ENCODE results near the gene ZNF282.
A peak's percentile ranks its signal among the peaks of the same experiment; 100 is the strongest.

ZNF282 gene

GRCh38 chr7:149239345-149240143 is 44.2 kb downstream of the ZNF282 start, which contains the start of gene ZNF212:
ZNF212 (plus strand) TSS chr7:149239651; CDS start chr7:149239779, 128 bp downstream.
- peak; percentile 100 for ATAC-seq
- 0 out of 2 replicates have a peak, but pooled peaks have one; percentile 51 for TF ChIP-seq ZFP3 (CRISPR knock-in tag; IDR thresholded peaks at IDR 0.05)
- TF ChIP-seq POU6F1 (CRISPR knock-in tag; IDR thresholded peaks at IDR 0.05; ENCODE audit: borderline replicate concordance, low read depth) = 0 out of 2 replicates have a peak, but pooled peaks have one; percentile 65
- TF ChIP-seq PPARA (CRISPR knock-in tag; IDR thresholded peaks at IDR 0.05; ENCODE audit: borderline replicate concordance) = no peak
- TF ChIP-seq BACH2 (CRISPR knock-in tag; IDR thresholded peaks at IDR 0.05; ENCODE audit: borderline replicate concordance) = no peak

GRCh38 chr7:149240637-149241036 is 45.3 kb downstream of the ZNF282 start:
- no peak for TF ChIP-seq ZNF70 (CRISPR knock-in tag; IDR thresholded peaks at IDR 0.05)
- no peak for TF ChIP-seq CSDC2 (CRISPR knock-in tag; IDR thresholded peaks at IDR 0.05)
- TF ChIP-seq BACH2 (CRISPR knock-in tag; IDR thresholded peaks at IDR 0.05; ENCODE audit: borderline replicate concordance) = no peak
- TF ChIP-seq TOX (CRISPR knock-in tag; IDR thresholded peaks at IDR 0.05; ENCODE audit: borderline replicate concordance) = no peak
- no peak for TF ChIP-seq CREB5 (CRISPR knock-in tag; IDR thresholded peaks at IDR 0.05; ENCODE audit: low read depth)
- no peak for TF ChIP-seq TCF4 (CRISPR knock-in tag; IDR thresholded peaks at IDR 0.05; ENCODE audit: borderline replicate concordance)
- no peak for TF ChIP-seq ZC3H10 (CRISPR knock-in tag; IDR thresholded peaks at IDR 0.05)
- no peak for TF ChIP-seq PATZ1 (CRISPR knock-in tag; IDR thresholded peaks at IDR 0.05; ENCODE audit: borderline replicate concordance)
- TF ChIP-seq GLIS3 (CRISPR knock-in tag; IDR thresholded peaks at IDR 0.05) = no peak
- TF ChIP-seq ZNF8 (CRISPR knock-in tag; IDR thresholded peaks at IDR 0.05) = no peak
- no peak for TF ChIP-seq ESRRG (CRISPR knock-in tag; IDR thresholded peaks at IDR 0.05)
- ATAC-seq = no peak

GRCh38 chr7:149241696-149242095 is 46.4 kb downstream of the ZNF282 start:
- TF ChIP-seq TSHZ2 (CRISPR knock-in tag; IDR thresholded peaks at IDR 0.05) = no peak
- no peak for TF ChIP-seq ARNTL (CRISPR knock-in tag; IDR thresholded peaks at IDR 0.05; ENCODE audit: borderline replicate concordance, low read depth)
- TF ChIP-seq CSDC2 (CRISPR knock-in tag; IDR thresholded peaks at IDR 0.05) = no peak
- no peak for TF ChIP-seq CREB5 (CRISPR knock-in tag; IDR thresholded peaks at IDR 0.05; ENCODE audit: low read depth)
- TF ChIP-seq PPARA (CRISPR knock-in tag; IDR thresholded peaks at IDR 0.05; ENCODE audit: borderline replicate concordance) = no peak
- no peak for TF ChIP-seq ZC3H10 (CRISPR knock-in tag; IDR thresholded peaks at IDR 0.05)
- no peak for TF ChIP-seq SNAI2 (CRISPR knock-in tag; IDR thresholded peaks at IDR 0.05)
- no peak for ATAC-seq

GRCh38 chr7:149245244-149245643 is 49.9 kb downstream of the ZNF282 start:
- ATAC-seq = no peak
- TF ChIP-seq OSR1 (CRISPR knock-in tag; IDR thresholded peaks at IDR 0.05) (no peak), PPARA (CRISPR knock-in tag; IDR thresholded peaks at IDR 0.05; ENCODE audit: borderline replicate concordance) (no peak), ARNTL (CRISPR knock-in tag; IDR thresholded peaks at IDR 0.05; ENCODE audit: borderline replicate concordance, low read depth) (no peak), SNAI2 (CRISPR knock-in tag; IDR thresholded peaks at IDR 0.05) (no peak), TSHZ2 (CRISPR knock-in tag; IDR thresholded peaks at IDR 0.05) (no peak), ISL1 (CRISPR knock-in tag; IDR thresholded peaks at IDR 0.05) (no peak), GLIS3 (CRISPR knock-in tag; IDR thresholded peaks at IDR 0.05) (no peak), ZFP3 (CRISPR knock-in tag; IDR thresholded peaks at IDR 0.05) (no peak), ZC3H10 (CRISPR knock-in tag; IDR thresholded peaks at IDR 0.05) (no peak), TOX (CRISPR knock-in tag; IDR thresholded peaks at IDR 0.05; ENCODE audit: borderline replicate concordance) (no peak), CSRNP3 (CRISPR knock-in tag; IDR thresholded peaks at IDR 0.05) (no peak)

All from SK-N-SH treated with all-trans-retinoic acid at 6 μM for 48 hours (cell line).